ENCODE measurements around the gene NRG2. TPM values are rescaled to one million over a fixed set of nuclear protein-coding genes. Genes with fewer than 3 reads are reported as not detected.

The NRG2 gene
- total and polyA plus RNA-seq, 2 experiments from 2014 or later, result 0.37 to 1.3 TPM

DNA sequence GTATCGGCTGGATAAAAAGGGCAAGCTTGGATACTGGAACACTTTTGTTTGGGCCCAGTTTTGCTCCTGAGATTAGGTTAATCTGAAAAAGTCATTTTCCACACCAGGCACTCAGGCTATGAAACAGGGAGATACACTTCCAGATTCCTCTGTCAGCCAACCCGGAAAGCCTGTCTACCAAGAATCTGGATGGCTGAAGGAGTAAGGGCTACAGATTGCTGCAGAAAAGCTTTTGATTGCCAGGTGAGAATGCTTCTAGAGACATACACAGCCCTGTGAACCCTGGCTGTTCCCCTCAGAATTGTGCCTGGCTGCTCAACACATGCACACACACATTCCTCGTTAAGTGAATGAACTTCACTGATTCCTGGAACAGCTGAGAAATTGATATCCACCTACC, 133.1 kb downstream of the NRG2 start:
- Mint-ChIP-seq H3K36me3 (ENCODE audit: low read depth) (no peaks in the 10 kb centered on the region), H3K9me3 (no peaks in the 10 kb centered on the region), H3K4me1 (peaks cover 13% of the 10 kb centered on the region), H3K4me3 (no peak overlapping the region), H3K27ac (no peak overlapping the region), H3K27me3 (ENCODE audit: insufficient read depth, low read depth, poor library complexity) (peaks cover 2% of the 10 kb centered on the region)
- Histone ChIP-seq H3K4me2 (no peak overlapping the region), H3K79me2 (replicated peaks; ENCODE audit: insufficient read depth) (no peaks in the 10 kb centered on the region), H3K27ac (ENCODE audit: low read depth) (no peak overlapping the region), H3K27me3 (ENCODE audit: insufficient read depth) (peaks cover 34% of the 10 kb centered on the region), H4K20me1 (replicated peaks; ENCODE audit: insufficient read depth) (no peaks in the 10 kb centered on the region), H3F3A (replicated peaks; ENCODE audit: low read depth) (no peaks in the 10 kb centered on the region), H2AFZ (no peak overlapping the region), H3K4me3 (no peak overlapping the region), H3K9me2 (ENCODE audit: insufficient read depth) (no peaks in the 10 kb centered on the region), H3K4me1 (ENCODE audit: insufficient read depth) (peaks cover 5% of the 10 kb centered on the region), H3K36me3 (ENCODE audit: insufficient read depth) (no peaks in the 10 kb centered on the region)
- ATAC-seq (no peak), DNase-seq (ENCODE audit: low spot score) (no peak)
- TF ChIP-seq NANOG (IDR thresholded peaks at IDR 0.05; ENCODE audit: borderline replicate concordance) (no peak), STAT1 (IDR thresholded peaks at IDR 0.05; ENCODE audit: unreplicated experiment) (no peak), ZNF114 (CRISPR knock-in tag; IDR thresholded peaks at IDR 0.05) (no peak), ZNF331 (CRISPR knock-in tag; IDR thresholded peaks at IDR 0.05; ENCODE audit: low read depth) (no peak), CREB1 (CRISPR knock-in tag; IDR thresholded peaks at IDR 0.05; ENCODE audit: low read depth) (no peak), JUNB (IDR thresholded peaks at IDR 0.05; ENCODE audit: unreplicated experiment) (no peak), EZH2 (IDR thresholded peaks at IDR 0.05; ENCODE audit: low read depth, unreplicated experiment) (no peak), EZH2phosphoT487 (IDR thresholded peaks at IDR 0.05; ENCODE audit: unreplicated experiment) (no peak)
- TF ChIP-seq, protein P1, sequence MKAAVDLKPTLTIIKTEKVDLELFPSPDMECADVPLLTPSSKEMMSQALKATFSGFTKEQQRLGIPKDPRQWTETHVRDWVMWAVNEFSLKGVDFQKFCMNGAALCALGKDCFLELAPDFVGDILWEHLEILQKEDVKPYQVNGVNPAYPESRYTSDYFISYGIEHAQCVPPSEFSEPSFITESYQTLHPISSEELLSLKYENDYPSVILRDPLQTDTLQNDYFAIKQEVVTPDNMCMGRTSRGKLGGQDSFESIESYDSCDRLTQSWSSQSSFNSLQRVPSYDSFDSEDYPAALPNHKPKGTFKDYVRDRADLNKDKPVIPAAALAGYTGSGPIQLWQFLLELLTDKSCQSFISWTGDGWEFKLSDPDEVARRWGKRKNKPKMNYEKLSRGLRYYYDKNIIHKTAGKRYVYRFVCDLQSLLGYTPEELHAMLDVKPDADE (IDR thresholded peaks at IDR 0.05), result no peak
- TF ChIP-seq, protein P2, sequence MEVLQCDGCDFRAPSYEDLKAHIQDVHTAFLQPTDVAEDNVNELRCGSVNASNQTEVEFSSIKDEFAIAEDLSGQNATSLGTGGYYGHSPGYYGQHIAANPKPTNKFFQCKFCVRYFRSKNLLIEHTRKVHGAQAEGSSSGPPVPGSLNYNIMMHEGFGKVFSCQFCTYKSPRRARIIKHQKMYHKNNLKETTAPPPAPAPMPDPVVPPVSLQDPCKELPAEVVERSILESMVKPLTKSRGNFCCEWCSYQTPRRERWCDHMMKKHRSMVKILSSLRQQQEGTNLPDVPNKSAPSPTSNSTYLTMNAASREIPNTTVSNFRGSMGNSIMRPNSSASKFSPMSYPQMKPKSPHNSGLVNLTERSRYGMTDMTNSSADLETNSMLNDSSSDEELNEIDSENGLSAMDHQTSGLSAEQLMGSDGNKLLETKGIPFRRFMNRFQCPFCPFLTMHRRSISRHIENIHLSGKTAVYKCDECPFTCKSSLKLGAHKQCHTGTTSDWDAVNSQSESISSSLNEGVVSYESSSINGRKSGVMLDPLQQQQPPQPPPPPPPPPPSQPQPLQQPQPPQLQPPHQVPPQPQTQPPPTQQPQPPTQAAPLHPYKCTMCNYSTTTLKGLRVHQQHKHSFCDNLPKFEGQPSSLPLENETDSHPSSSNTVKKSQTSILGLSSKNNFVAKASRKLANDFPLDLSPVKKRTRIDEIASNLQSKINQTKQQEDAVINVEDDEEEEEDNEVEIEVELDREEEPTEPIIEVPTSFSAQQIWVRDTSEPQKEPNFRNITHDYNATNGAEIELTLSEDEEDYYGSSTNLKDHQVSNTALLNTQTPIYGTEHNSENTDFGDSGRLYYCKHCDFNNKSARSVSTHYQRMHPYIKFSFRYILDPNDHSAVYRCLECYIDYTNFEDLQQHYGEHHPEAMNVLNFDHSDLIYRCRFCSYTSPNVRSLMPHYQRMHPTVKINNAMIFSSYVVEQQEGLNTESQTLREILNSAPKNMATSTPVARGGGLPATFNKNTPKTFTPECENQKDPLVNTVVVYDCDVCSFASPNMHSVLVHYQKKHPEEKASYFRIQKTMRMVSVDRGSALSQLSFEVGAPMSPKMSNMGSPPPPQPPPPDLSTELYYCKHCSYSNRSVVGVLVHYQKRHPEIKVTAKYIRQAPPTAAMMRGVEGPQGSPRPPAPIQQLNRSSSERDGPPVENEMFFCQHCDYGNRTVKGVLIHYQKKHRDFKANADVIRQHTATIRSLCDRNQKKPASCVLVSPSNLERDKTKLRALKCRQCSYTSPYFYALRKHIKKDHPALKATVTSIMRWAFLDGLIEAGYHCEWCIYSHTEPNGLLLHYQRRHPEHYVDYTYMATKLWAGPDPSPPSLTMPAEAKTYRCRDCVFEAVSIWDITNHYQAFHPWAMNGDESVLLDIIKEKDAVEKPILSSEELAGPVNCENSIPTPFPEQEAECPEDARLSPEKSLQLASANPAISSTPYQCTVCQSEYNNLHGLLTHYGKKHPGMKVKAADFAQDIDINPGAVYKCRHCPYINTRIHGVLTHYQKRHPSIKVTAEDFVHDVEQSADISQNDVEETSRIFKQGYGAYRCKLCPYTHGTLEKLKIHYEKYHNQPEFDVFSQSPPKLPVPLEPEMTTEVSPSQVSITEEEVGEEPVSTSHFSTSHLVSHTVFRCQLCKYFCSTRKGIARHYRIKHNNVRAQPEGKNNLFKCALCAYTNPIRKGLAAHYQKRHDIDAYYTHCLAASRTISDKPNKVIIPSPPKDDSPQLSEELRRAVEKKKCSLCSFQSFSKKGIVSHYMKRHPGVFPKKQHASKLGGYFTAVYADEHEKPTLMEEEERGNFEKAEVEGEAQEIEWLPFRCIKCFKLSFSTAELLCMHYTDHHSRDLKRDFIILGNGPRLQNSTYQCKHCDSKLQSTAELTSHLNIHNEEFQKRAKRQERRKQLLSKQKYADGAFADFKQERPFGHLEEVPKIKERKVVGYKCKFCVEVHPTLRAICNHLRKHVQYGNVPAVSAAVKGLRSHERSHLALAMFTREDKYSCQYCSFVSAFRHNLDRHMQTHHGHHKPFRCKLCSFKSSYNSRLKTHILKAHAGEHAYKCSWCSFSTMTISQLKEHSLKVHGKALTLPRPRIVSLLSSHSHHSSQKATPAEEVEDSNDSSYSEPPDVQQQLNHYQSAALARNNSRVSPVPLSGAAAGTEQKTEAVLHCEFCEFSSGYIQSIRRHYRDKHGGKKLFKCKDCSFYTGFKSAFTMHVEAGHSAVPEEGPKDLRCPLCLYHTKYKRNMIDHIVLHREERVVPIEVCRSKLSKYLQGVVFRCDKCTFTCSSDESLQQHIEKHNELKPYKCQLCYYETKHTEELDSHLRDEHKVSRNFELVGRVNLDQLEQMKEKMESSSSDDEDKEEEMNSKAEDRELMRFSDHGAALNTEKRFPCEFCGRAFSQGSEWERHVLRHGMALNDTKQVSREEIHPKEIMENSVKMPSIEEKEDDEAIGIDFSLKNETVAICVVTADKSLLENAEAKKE (CRISPR knock-in tag; IDR thresholded peaks at IDR 0.05), result no peak
- TF ChIP-seq, protein P3, sequence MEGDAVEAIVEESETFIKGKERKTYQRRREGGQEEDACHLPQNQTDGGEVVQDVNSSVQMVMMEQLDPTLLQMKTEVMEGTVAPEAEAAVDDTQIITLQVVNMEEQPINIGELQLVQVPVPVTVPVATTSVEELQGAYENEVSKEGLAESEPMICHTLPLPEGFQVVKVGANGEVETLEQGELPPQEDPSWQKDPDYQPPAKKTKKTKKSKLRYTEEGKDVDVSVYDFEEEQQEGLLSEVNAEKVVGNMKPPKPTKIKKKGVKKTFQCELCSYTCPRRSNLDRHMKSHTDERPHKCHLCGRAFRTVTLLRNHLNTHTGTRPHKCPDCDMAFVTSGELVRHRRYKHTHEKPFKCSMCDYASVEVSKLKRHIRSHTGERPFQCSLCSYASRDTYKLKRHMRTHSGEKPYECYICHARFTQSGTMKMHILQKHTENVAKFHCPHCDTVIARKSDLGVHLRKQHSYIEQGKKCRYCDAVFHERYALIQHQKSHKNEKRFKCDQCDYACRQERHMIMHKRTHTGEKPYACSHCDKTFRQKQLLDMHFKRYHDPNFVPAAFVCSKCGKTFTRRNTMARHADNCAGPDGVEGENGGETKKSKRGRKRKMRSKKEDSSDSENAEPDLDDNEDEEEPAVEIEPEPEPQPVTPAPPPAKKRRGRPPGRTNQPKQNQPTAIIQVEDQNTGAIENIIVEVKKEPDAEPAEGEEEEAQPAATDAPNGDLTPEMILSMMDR (conservative IDR thresholded peaks at IDR 0.05; ENCODE audit: low read depth in 2 of 2), result no peak

Measured in GM23338 (cell line).